CMK (cell line): ENCODE data around the gene PATL2.
"Not testable (repeated sequence)": the region's sequence is repeated elsewhere in the genome, so short reads cannot be mapped to it uniquely, and the experiment has no call there.

ENCODE experiments used
- DNase-seq: peaks from one replicate; pipeline ENCODE4 v3.0.0-alpha.2; 2010; ENCODE audit warnings: low read depth

PATL2 gene

GRCh38 chr15:44690245-44690644 lies 20.9 kb downstream of the PATL2 start:
- DNase-seq, result not testable (repeated sequence)

DNA sequence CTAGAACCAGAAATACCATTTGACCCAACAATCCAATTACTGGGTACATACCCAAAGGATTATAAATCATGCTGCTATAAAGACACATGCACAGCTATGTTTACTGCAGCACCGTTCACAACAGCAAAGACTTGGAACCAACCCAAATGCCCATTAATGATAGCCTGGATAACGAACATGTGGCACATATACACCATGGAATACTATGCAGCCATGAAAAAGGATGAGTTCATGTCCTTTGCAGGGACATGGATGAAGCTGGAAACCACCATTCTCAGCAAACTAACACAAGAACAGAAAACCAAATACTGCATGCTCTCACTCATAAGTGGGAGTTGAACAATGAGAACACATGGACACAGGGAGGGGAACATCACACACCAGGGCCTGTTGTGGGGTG lies 21.8 kb downstream of the PATL2 start:
- not testable (repeated sequence) for DNase-seq

- peak; percentile 33 for DNase-seq
Observed at GRCh38 chr15:44682809-44683682, 28.1 kb downstream of the PATL2 start.

DNA sequence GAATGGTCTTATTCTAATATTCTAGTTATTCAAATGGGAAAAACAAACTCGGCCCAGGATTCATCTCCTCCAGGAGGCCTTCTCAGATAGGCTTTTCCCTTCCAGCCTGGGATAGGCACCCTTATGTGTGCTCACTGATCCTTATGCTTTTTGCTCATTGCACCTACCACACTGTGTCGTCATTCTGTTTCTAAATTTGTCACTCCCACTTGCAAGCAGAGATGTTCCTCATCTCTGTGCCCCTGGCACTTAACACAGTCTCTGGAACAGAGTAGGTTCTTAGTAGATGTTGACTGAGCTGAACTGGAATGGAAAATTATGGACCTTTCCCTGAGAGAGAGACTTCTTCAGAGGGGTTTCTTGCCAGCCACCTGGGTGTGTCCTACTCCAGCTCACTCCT lies 28.9 kb downstream of the PATL2 start:
- no peak for DNase-seq

DNA sequence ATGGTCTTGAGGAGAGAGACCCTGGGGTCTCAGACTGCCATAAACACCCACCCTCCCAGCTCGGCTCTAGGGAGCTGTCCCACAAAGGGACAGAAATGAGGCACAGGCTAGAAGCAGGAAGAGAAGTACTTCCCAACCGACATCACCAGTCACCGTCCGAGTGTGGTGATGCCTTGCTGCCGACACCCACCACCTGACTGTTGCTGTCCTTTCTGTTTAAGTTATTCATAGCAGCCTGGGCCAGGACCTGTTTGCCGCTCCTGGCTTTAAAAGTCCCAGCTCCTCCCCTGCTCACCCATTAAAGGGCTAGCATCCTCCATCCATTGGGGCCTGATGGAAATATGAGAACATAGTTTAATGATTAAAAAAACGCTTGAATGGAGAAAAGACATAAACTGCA lies 34.4 kb downstream of the PATL2 start:
- DNase-seq, result no peak

- no peak for DNase-seq
Observed at GRCh38 chr15:44675911-44676310, 35.2 kb downstream of the PATL2 start.

DNA sequence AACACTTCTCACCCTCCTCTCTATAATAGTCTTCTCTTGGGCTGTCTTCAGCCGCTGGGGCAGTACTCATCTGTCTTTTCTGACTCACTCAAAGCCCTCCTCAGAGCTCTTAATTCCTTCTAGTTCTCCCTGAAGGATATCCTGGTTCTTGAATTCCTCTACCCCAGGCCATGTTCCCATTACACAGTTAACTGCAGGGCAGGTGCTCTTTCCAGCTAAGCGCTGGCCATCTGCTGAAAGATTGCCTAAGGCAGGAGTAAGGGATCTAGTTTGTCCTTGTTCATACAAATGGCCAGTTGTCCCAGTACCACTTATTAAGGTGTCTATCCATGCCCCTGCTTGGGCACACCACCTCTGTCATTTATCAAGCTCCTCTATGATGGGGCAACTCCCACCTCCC lies 37.5 kb downstream of the PATL2 start:
- no peak for DNase-seq

GRCh38 chr15:44670087-44670950 lies 40.8 kb downstream of the PATL2 start:
- DNase-seq, result no peak

DNA sequence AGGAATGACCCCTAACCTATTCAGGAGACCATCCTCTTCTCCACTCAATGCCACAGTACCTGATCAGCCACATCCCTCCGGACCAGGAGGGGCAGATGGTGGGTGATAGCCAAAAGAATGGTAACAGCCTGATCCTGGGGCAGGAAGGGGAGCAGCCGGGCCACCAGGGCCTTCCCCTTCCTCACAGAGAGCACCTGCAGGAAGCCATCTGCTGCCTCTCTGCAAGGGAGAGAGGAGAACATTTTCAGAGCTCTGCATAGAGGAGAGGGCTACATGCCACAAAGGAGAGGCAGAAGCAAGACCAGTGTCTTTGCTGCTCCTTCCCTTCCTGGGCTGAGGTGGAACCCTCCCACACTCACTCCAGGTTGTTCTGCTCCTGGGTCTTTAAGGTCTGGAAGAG lies 42.2 kb downstream of the PATL2 start:
- DNase-seq, result no peak

DNA sequence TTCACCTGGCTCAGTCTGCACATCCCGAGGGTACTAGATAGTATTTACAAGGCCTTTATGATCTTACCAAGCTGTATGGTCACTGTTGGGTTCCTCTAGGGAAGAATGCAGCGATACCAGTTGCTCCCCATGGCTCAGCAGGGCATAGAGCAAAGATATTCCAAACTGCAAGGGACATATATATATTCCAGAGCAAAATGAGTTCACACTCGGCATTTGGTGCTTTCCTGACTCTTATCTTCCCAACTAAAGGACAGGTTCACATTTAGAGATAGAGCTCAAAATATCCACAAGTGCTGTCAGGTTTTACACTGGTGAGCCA lies 44.1 kb downstream of the PATL2 start:
- DNase-seq, result no peak

- DNase-seq, result no peak
Observed at GRCh38 chr15:44666210-44667038, 44.7 kb downstream of the PATL2 start.

GRCh38 chr15:44663410-44664308 lies 47.5 kb downstream of the PATL2 start, which contains the start of gene SPG11:
SPG11 (minus strand) TSS chr15:44663662; CDS start chr15:44663647, 15 bp downstream.
- DNase-seq, result peak; percentile 90

DNA sequence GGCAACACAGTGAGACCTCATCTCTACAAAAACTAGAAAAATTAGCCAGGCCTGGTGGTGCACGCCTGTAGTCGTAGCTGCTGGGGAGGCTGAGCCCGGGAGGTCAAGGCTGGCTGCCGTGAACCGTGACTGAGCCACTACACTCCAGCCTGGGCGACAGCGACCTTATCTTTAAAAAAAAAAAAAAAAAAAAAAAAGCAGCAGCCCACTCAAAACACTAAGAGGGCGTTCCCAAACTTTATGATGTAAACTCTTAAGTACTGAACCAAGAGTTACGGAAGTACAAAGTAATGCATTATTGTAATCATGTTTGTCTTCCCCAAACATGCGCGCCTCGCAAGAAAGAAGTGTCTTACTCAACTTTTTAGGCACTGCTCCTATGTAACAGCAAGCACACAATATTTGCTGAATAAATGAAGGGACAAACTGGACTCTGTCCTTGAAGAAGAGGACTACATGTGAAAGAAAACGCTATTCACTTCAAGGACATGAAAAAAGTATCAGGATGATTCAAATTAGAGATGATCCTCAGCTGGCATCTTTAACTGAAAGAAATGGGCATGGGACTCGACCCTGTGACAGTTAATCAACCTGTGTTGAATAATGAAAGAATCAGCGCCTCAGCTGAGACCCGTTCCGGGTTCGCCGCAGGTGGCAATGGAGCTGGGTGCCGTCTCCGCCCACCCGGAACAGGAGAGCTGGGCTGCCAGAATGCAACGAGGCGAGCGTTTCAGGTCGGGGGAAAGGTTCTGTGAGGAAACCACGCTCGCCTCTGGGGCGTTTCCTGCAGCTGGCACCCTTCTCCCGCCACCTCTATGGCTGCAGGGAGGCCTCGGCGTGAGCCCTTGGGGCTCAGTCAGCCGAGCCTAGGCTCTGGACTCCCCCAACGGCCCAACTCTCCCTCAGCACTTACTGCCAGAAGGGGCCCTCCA lies 48.4 kb downstream of the PATL2 start:
- peak; percentile 54 for DNase-seq

GRCh38 chr15:44661576-44661975 lies 49.5 kb downstream of the PATL2 start:
- DNase-seq, result no peak

DNA sequence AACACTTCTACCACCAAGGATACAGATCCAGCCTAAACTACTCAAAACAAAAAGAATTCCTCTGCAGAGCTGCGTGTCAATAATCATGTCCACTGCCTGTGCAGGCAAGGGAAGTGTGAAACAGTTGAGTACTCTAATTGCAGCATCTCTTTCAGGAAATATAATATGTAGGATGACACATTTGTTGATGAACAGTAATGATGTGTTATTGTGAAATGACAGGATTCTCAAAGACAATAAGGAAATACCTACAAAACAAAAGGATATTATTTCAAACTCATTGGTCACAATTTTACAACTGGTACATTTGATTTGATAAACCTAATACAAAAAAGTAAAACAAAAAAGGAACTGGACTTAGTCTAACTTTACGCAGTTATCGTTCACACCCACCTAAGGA lies 52.1 kb downstream of the PATL2 start:
- no peak for DNase-seq

- DNase-seq, result no peak
Observed at GRCh38 chr15:44657378-44657777, 53.7 kb downstream of the PATL2 start.

DNA sequence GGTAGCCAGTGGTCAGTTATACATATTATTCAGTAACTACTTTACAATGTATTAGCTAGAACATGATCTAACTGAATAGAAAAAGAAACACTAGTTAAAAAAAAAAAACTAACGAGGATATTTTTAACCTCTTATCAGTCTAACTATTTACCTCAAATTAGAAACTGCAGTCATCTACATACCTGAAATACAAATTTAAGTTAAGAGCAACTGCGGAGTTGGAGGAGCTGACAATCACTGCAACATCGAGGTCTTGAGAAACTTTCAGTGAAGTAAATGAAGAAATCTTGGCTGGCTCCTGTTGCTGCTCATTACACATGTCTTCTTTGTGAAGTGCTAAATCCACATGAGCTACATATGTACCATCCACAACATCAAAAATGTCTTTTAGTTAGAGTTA lies 54.2 kb downstream of the PATL2 start:
- no peak for DNase-seq

- no peak for DNase-seq
Observed at GRCh38 chr15:44656298-44656697, 54.8 kb downstream of the PATL2 start.

- DNase-seq, result no peak
Observed at GRCh38 chr15:44654858-44655257, 56.3 kb downstream of the PATL2 start.

DNA sequence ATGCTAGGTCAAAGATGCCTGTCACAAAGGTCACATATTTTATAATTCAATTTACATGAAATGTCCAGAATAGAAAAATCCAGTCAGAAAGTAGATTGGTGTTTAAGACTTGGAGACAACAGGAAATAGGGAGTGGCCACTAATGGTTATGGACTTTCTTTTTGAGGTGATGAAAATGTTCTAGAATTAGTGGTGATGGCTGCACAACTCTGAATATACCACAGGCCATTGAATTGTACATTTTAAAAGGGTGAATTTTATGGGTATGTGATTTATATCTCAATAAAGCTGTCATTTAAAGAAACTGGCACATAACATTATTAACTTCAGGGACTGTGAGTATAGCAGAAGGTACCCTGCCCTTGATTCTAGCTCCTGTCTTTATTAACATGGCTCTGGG lies 63.5 kb downstream of the PATL2 start:
- no peak for DNase-seq
